Medulla oblongata (tissue), 1 donor: ENCODE results near the gene TIMP2.
"Not testable (repeated sequence)": the region's sequence is repeated elsewhere in the genome, so short reads cannot be mapped to it uniquely, and the experiment has no call there.

ENCODE experiments used
- DNase-seq: peaks from one replicate; pipeline ENCODE4 v3.0.0-alpha.2; 2015; ENCODE audit errors: extremely low spot score

The TIMP2 gene

DNA sequence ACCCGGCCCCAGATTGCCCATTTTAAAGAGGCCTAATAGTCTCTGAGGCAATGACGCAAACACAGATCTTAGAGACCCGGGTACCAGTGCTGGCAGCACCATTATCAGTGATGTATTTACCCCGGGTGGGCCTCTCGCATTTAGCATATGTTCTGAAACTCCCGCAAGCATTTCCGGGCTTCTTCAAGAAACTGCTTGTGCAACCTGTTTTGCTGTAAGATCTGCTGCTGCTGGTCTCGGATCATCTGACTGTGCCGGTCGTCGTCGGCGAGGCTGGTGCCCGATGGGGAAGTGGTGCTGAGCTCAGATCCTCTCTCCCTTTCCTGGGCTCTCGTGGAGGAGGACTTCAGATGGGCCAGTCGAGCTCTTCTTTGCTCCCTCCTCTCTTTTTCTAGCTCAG, 34.7 kb downstream of the TIMP2 start:
- peak; percentile 87 for DNase-seq

DNA sequence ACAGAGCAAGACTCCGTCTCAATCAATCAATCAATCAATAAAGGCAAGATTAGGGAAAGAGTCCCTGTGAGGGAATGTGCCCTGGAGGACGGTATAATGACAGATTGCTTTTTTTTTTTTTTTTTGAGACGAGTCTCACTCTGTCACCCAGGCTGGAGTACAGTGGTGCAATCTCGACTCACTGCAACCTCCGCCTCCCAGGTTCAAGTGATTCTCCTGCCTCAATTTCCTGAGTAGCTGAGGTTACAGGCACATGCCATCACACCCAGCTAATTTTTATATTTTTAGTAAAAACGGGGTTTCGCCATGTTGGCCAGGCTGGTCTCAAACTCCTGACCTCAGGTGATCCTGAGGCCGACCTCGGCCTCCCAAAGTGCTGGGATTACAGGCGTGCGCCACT, 35.1 kb downstream of the TIMP2 start:
- not testable (repeated sequence) for DNase-seq

DNA sequence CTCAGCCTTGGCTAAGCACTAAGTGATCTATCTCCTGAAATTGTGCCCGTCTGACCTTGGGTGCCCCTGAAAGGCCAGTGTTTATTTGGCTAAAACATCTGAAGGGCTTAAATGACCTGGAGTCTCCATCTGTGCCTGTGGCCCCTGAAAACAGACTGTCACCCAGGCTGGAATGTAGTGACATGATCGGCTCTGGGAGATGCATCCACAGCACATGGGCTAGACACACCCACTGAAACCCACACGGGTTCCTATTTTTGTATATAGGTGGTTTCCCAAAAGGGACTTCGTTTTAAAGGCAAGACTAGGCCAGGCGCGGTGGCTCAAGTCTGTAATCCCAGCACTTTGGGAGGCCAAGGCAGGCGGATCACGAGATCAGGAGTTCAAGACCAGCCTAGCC, 35.7 kb downstream of the TIMP2 start:
- no peak for DNase-seq

DNA sequence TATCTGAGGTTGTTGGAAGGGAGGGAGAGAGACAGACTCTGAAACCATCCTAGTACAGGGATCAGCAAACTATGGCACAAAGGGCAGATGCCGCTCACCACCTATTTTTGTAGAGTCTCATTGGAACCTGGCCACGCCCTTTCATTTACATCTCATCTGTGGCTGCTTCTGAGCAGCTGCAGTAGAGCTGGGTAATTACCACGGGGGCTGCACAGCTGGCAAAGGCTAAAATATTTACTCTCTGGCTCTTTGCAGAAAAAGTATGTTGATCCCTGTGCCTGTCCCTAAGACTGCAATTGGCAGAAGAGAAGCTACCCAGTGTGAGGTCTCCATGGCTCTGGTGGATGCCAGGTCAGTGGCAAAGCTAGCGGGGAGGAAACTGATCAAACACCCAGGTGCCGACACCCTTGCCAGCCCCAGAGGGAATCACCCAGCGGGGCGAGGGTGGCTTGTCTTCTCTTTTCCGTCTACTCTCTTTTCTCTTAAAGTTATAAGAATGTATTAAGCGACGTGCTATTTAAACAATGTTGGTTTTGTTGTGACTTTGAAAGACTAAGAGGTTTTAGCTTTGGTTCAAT, 36.2 kb downstream of the TIMP2 start:
- DNase-seq: no peak

- no peak for DNase-seq
Measured at GRCh38 chr17:78886954-78887353, 38.2 kb downstream of the TIMP2 start.

GRCh38 chr17:78885956-78886355, 39.2 kb downstream of the TIMP2 start:
- DNase-seq: no peak

DNA sequence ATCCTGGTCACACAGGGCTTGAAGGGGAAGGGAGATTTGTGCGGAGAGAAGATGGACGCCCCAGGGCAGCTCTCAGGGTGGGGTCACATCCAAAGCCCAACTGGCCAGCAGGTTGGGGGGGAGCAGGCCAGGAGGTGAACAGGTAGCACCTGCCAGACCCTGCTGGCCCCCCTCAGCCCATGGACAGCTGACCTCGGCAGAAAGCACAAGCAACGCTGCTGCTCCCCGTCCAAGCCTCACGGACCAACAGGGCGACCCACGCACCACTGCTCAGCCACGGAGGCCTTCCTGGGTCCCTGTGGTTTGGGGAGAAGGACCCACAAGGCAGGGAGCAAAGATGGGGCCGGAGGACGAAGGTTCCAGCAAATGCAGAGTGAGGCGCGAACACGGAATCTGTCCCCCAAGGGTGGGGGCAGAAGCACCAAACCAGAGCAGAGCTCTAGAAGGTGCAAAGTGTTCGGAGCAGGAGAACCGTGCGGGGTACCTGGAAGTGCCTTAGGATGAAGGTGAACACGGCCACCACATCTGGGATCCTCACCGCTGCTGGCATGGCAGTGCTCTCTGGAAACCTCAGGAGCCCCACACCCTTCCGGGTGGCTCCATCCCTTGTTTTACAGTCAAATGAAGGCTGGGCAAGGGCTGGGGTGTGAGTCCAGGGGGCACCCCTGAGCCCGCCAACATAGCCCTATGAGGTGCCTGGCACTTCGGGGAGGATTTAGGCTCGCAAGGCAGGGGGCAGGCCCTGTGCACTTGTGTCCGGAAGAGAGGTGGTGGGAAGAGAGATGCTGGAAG, 40.1 kb downstream of the TIMP2 start:
- DNase-seq: no peak

GRCh38 chr17:78884148-78884825, 40.9 kb downstream of the TIMP2 start:
- DNase-seq: peak; percentile 81

- DNase-seq: peak; percentile 95
Measured at GRCh38 chr17:78883533-78884131, 41.6 kb downstream of the TIMP2 start.

GRCh38 chr17:78883089-78883532, 42.1 kb downstream of the TIMP2 start:
- no peak for DNase-seq

DNA sequence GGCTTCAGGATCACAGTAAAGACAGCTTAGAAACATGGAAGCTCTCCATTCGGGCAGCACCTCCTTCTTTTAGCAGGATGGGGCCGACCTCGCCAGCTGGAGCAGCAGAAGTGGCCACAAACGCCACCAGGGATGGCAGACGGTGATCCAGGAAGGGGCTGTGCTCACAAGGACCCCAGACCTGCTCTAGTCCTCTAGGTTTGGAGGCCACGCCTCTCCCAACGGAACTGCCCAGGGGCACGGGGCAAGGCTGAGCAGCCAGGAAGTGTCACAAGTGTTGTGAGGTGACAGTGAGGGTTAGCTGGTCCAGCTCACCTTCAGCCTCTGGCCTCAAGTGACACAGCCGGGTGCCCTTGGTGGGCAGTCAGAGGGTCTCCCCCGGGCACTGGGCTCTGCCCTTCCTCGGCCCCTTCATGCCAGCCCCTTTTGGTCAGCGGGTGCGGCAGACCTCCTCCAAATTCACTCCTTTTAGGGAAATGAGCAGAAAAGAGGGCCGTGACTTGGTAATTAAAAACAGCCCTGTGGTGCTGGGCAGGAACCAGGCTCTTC, 42.6 kb downstream of the TIMP2 start:
- DNase-seq: no peak

DNA sequence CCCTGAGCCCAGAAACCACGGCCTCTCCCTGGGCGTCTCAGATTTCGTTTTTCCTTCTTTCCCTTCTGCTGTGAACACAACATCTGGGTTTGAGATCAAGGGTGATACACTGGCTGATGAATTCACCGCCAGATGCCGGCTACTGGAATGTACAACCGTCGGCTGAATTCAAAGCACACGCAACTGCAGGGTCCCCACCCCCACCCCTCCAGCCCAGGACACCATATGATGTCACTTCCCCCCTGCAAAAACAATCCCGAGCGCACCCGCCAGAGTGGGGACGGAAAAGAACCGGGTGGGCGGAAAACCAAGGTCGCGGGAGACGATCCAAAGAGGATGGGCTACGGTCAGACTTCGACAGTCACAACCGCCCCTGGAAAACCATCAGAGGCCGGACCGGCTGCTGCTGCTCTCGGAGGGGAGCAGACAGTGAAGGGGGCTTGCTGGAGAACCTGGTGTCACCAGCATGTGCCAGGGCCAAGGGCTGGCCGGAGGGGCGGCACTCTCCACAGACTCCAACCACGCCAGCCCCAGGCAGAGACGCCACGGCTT, 45.5 kb downstream of the TIMP2 start:
- DNase-seq: no peak

- no peak for DNase-seq
Measured at GRCh38 chr17:78878871-78879527, 46.2 kb downstream of the TIMP2 start.

DNA sequence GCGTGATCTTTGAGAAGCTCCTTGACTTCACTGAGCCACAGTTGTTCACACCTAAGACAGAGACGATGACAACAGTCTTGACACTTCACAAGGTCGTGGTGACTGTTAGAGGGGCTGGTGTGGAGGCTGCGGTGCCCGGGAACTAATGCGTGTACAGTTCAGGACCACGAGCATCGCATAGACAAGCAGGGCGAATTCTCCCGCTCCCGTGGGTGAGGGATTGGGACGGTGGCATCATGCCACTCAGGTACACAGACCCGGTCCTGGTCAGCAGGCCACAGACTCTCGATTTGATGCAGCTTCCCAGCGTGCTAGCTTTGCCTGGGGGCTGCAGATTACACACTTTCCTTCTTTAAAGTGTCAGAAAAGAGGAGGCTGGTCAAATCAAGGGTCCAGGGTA, 46.9 kb downstream of the TIMP2 start:
- no peak for DNase-seq

- not testable (repeated sequence) for DNase-seq
Measured at GRCh38 chr17:78876954-78877517, 48.2 kb downstream of the TIMP2 start.

DNA sequence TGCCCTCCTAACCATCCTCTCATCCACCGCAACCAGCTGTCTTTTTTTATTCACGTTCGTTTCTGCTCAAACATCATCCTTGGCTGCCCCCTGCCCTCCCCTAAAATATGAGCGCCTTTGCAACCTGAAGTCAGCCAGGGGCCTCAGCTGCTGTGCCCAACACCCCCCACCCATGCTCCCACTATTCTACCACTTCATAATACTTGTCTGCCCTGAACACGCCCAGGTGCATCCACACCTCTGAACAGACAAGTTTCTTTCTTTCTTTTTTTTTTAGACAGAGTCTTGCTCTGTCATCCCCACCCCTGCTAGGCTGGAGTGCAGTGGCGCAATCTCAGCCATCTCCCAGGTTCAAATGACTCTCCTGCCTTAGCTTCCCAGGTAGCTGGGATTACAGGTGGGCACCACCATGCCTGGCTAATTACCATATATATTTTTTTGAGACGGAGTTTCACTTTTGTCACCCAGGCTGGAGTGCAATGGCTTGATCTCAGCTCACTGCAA, 49.0 kb downstream of the TIMP2 start:
- DNase-seq: no peak

DNA sequence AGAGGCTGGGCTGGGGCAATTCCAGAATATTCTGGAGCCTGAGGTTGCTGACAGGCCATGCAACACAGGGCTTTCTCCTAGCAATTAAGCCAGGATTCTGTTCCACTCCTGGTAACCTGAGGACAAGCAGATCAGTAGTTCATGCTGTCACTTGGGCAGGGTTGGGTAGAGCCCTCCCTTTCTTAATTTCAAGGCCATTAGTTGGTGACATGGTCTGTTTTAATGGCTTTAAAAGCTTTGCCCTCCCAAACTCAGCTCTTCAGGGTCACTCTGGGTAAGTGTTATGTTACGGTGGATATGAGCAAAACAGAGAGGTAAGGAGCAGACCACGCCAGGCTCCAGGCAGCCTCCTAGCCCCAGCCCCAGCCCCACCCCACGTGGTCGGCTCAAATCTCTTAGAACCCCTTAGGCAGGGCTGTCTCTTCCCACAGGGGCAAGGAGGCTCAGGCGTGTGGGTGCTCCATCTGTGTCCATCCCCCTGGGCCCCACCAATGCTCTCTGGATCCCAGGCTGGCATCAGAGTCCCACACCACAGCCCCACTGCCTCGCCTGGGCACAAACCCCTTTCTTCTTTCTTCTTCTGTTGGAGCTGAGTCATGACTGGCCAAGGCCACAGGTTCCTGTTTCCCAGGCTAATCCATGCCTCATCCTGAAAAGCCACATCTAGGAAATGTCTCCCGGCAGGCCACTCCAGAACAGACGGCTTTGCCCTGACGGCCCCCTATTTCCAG, 49.7 kb downstream of the TIMP2 start:
- no peak for DNase-seq

DNA sequence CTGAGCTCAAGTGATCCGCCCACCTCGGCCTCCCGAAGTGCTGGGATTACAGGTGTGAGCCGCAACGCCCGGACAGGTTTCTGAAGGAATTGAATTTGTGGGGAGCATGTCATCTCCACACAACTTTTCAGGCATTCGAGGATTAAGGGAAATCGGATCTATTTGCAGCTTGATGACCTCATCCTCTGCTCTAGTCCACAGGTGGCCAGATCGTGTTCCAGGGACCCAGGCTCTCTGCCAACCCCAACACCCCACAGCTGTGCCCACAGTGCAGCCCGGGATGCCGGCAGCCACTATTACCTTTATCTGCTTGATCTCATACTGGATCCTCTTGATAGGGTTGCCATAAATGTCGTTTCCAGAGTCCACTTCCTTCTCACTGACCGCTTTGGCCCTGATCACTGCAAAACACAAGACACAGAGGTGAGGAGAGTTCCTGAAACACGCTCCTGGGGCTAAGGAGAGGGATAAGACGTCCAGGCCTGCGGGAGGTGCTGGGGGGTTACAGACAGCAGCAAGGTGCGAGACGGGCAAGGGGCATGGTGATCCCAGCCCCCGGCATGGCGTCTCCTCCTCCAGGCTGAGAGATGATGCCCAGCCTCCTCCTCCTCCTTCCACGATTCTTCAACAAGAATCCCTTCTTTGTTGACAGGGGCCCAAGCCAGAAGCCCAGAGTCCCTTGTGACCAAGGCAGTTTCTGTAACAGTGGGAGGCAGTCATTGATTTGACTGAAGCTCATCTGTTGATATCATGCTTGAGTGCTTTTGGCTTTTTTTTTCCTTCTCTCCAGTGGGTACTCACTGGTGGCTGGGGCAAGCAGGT, 51.5 kb downstream of the TIMP2 start:
- DNase-seq: peak; percentile 91

DNA sequence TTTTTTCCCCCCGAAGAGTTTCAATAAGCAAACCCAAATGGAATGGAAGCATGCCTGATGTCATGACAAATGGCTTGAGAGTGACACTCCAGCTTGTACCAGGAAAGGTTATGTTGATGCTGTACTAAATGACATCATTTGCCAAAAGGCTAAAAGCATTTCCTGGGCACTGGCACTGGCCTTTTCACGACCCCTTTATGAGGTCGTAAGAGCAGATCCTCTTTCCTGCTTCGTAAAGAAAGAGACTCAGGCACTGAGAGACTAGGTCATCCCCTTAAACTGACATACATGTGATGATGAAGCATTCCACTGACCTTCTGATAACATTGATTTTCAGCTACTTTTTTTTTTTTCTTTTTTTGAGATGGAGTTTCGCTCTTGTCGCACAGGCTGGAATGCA, 52.7 kb downstream of the TIMP2 start:
- no peak for DNase-seq
